HFF-Myc (cell line): ENCODE results near the gene NET1.

Experiments used
- DNase-seq: peaks from one replicate; pipeline ENCODE4 v3.0.0-alpha.2; 2011; ENCODE audit warnings: low read depth; ENCODE audit errors: extremely low read depth
- H3K4me3 ChIP-seq: replicated peaks from 2 replicates; pipeline ENCODE4 v1.5.1; 2011; ENCODE audit warnings: low read depth, mild to moderate bottlenecking, control low read depth, low read length
- TF ChIP-seq, protein P1 (sequence below): IDR thresholded peaks from 2 replicates; pipeline ENCODE4 v1.5.1; 2012; ENCODE audit warnings: mild to moderate bottlenecking, low read depth, low read length, control low read depth; ENCODE audit errors: missing control alignments

Gene NET1

DNA sequence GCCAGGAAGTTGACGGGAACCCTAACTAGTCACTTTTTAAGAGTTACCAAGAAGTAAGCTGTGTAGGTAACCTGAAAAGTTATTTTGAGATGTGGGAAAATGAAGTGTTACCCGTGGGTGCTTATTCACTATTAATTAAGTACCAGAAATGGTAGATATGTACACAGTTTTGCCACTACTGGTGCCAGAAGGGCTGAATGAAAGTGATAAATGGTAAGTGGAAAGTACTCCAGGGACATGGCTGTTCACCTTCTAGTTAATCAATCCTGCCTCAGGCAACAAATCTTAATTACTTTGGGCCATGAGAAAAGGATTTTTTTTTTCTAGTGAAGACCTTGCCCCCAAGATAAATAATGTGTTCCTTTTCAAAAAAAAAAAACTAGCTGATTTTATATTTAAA, 15.8 kb downstream of the NET1 start:
- H3K4me3 ChIP-seq = no peak overlapping the region
- TF ChIP-seq, protein P1, sequence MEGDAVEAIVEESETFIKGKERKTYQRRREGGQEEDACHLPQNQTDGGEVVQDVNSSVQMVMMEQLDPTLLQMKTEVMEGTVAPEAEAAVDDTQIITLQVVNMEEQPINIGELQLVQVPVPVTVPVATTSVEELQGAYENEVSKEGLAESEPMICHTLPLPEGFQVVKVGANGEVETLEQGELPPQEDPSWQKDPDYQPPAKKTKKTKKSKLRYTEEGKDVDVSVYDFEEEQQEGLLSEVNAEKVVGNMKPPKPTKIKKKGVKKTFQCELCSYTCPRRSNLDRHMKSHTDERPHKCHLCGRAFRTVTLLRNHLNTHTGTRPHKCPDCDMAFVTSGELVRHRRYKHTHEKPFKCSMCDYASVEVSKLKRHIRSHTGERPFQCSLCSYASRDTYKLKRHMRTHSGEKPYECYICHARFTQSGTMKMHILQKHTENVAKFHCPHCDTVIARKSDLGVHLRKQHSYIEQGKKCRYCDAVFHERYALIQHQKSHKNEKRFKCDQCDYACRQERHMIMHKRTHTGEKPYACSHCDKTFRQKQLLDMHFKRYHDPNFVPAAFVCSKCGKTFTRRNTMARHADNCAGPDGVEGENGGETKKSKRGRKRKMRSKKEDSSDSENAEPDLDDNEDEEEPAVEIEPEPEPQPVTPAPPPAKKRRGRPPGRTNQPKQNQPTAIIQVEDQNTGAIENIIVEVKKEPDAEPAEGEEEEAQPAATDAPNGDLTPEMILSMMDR = no peak
- no peak for DNase-seq

DNA sequence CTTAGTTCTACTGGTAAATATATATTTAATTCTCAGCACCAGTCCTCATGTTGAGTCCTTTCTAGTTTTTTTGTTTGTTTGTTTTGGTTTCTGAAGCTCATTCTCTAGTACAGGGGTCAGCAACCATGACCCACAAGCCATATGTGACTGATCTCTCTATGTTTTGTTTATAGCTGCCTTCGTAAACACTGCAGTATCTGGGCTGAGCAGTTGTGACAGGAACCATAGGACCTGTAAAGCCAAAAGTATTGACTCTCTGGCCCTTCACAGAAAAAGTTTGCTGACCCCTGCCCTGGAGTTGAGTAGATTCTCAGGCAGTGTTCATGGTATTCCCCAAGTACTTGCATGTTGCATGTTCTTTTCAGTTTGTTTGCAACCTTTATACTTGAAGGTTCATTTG, 20.8 kb downstream of the NET1 start:
- H3K4me3 ChIP-seq = no peak overlapping the region
- TF ChIP-seq, protein P1 = no peak
- no peak for DNase-seq

DNA sequence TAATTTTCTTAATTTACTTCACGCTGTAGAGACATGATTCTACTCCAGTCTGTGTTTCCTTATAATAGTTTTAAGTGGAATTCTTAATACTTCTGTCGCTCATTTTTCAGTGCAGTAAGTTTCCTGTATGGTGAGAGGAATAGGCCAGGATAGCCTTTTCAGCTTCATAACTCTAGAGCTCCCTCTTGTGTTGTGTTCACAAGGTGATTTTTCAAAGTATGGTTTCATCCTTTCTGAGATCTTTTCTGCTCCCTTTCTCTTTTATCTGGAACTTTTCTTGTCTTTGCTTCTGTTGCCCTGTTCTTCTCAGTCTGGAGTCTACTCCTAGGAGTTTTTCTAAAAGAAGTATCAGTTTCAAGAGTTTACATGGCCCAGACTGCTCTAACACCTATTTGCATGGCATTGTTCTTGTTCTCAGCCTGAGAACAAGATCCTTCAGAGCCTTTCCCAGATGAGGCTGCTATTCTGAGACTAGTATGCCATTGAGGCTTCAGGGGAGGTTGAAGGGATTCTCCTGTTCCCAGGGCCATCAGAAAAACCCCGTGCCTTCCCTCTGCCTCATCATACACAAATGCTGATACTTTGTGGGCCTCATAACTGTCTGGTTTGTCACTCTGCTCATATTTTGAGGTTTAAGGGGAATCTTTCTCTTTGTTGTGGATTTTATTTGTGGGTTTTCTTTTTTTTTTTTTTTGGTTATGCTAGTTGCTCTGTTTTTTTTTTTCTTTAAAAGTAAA, 21.8 kb downstream of the NET1 start:
- no peak overlapping the region for H3K4me3 ChIP-seq
- DNase-seq = no peak

GRCh38 chr10:5435328-5435727, 23.0 kb downstream of the NET1 start:
- TF ChIP-seq, protein P1 = no peak
- DNase-seq = no peak
- H3K4me3 ChIP-seq = no peak overlapping the region

More for the DNA sequence above, 21.8 kb downstream of the NET1 start:
- TF ChIP-seq, protein P1 = peak; percentile 58

GRCh38 chr10:5440206-5440605, 27.8 kb downstream of the NET1 start:
- no peak overlapping the region for H3K4me3 ChIP-seq
- no peak for DNase-seq
- TF ChIP-seq, protein P1 = no peak

GRCh38 chr10:5441106-5441505, 28.7 kb downstream of the NET1 start:
- no peak for DNase-seq
- TF ChIP-seq, protein P1 = no peak
- no peak overlapping the region for H3K4me3 ChIP-seq
